HEK293 (cell line): ENCODE measurements around the gene SMOC1.

ENCODE experiments used
- CTCF ChIP-seq: fragments of 450-650 bp; formaldehyde crosslinking; IDR thresholded peaks from 2 replicates; pipeline ENCODE4 v1.5.1; 2016; ENCODE audit warnings: missing biosample characterization, missing genetic modification characterization
- SP2 ChIP-seq: fragments of 450-650 bp; formaldehyde crosslinking; IDR thresholded peaks from 2 replicates; pipeline ENCODE4 v1.5.1; 2016; ENCODE audit warnings: missing biosample characterization, missing genetic modification characterization
- ZNF266 ChIP-seq: fragments of 450-650 bp; formaldehyde crosslinking; IDR thresholded peaks from 2 replicates; pipeline ENCODE4 v1.5.1; 2016; ENCODE audit warnings: missing biosample characterization, missing genetic modification characterization, low read depth
- ZNF335 ChIP-seq: fragments of 450-650 bp; formaldehyde crosslinking; conservative IDR thresholded peaks from 2 replicates; pipeline ENCODE4 v1.5.1; 2016; ENCODE audit warnings: missing biosample characterization, missing genetic modification characterization
- ZNF76 ChIP-seq: fragments of 450-650 bp; formaldehyde crosslinking; IDR thresholded peaks from 2 replicates; pipeline ENCODE4; 2016; ENCODE audit warnings: low read depth, missing biosample characterization, missing genetic modification characterization, borderline replicate concordance

- no peak for TF ChIP-seq SP2 (tag by site-specific recombination)
- TF ChIP-seq ZNF266 (tag by site-specific recombination): no peak
- TF ChIP-seq CTCF (tag by site-specific recombination): no peak
- no peak for TF ChIP-seq ZNF335 (tag by site-specific recombination)
- TF ChIP-seq ZNF76 (tag by site-specific recombination): no peak
Observed at GRCh38 chr14:69932391-69932790, 53.2 kb downstream of the SMOC1 start.
